Neural cell (in vitro differentiated cells): ENCODE data around the gene TRPM1. TPM values are rescaled to one million over a fixed set of nuclear protein-coding genes. Genes with fewer than 3 reads are reported as not detected.

ENCODE experiments used
- H2AFZ ChIP-seq: fragments of 200-600, 300-800 bp; sonication (generic), shearing (Covaris generic); 2 replicates; pipeline ENCODE4 v1.6.0; 2014; ENCODE audit warnings: low read depth, mild to moderate bottlenecking, antibody characterized with exemption, low read length, moderate library complexity
- H3F3A ChIP-seq: fragments of 200-600 bp; shearing (Covaris generic); 2 replicates; pipeline ENCODE4 v1.6.1; 2016; ENCODE audit warnings: mild to moderate bottlenecking, moderate library complexity, mixed read lengths, antibody characterized with exemption, low read length; ENCODE audit not compliant: insufficient read depth, poor library complexity, severe bottlenecking
- H3K27ac ChIP-seq: fragments of 200-600, 300-800 bp; sonication (generic), shearing (Covaris generic); 2 replicates; pipeline ENCODE4 v1.5.1; 2014; ENCODE audit warnings: mild to moderate bottlenecking, low read length, moderate library complexity
- H3K27me3 ChIP-seq: fragments of 300-800, 200-600 bp; sonication (generic), shearing (Covaris generic); 2 replicates; pipeline ENCODE4 v1.6.0; 2014; ENCODE audit warnings: mild to moderate bottlenecking, low read depth, low read length, moderate library complexity; ENCODE audit not compliant: insufficient read depth
- H3K36me3 ChIP-seq: fragments of 300-800, 200-600 bp; sonication (generic), shearing (Covaris generic); 2 replicates; pipeline ENCODE4 v1.5.1; 2014; ENCODE audit warnings: mild to moderate bottlenecking, antibody characterized with exemption, low read length, moderate library complexity; ENCODE audit not compliant: insufficient read depth
- H3K4me2 ChIP-seq: fragments of 300-800, 200-600 bp; sonication (generic), shearing (Covaris generic); 2 replicates; pipeline ENCODE4 v1.6.0; 2014; ENCODE audit warnings: mild to moderate bottlenecking, low read length
- H3K4me3 ChIP-seq: fragments of 300-800, 200-600 bp; sonication (generic), shearing (Covaris generic); 2 replicates; pipeline ENCODE4 v1.5.1; 2014; ENCODE audit warnings: mild to moderate bottlenecking, low read length, moderate library complexity
- H3K79me2 ChIP-seq: fragments of 200-600 bp; shearing (Covaris generic); replicated peaks from 2 replicates; pipeline ENCODE4 v1.6.0; 2014; ENCODE audit warnings: mild to moderate bottlenecking, low read length, moderate library complexity; ENCODE audit not compliant: insufficient read depth
- H3K9ac ChIP-seq: fragments of 300-800, 200-600 bp; sonication (generic), shearing (Covaris generic); 2 replicates; pipeline ENCODE4 v1.6.1; 2016; ENCODE audit warnings: mild to moderate bottlenecking, low read length, mixed read lengths
- H3K9me2 ChIP-seq: fragments of 200-600 bp; shearing (Covaris generic); 2 replicates; pipeline ENCODE4 v1.6.1; 2016; ENCODE audit warnings: mild to moderate bottlenecking, low read length, mixed read lengths; ENCODE audit not compliant: insufficient read depth
- H3K9me3 ChIP-seq: fragments of 200-600, 300-800 bp; sonication (generic), shearing (Covaris generic); 2 replicates; pipeline ENCODE4 v1.6.1; 2016; ENCODE audit warnings: mild to moderate bottlenecking, mixed run types, low read length, moderate library complexity, mixed read lengths
- H4K20me1 ChIP-seq: fragments of 200-600 bp; shearing (Covaris generic); 2 replicates; pipeline ENCODE4 v1.6.1; 2016; ENCODE audit warnings: mild to moderate bottlenecking, mixed run types; ENCODE audit not compliant: insufficient read depth
- EP300 ChIP-seq: fragments of 450-650 bp; conservative IDR thresholded peaks from 2 replicates; pipeline ENCODE4 v1.6.1; 2014; ENCODE audit warnings: antibody characterized with exemption, mild to moderate bottlenecking, moderate library complexity; ENCODE audit not compliant: poor library complexity, severe bottlenecking
- MXI1 ChIP-seq: fragments of 450-650 bp; conservative IDR thresholded peaks from 2 replicates; pipeline ENCODE4 v1.6.1; 2014; ENCODE audit warnings: antibody characterized with exemption, mild to moderate bottlenecking; ENCODE audit not compliant: poor library complexity, severe bottlenecking
- POLR2AphosphoS5 ChIP-seq: IDR thresholded peaks from 2 replicates; pipeline ENCODE4 v1.6.1; 2012
- RAD21 ChIP-seq: fragments of 450-650 bp; conservative IDR thresholded peaks from 2 replicates; pipeline ENCODE4 v1.6.1; 2014; ENCODE audit warnings: antibody characterized with exemption, mild to moderate bottlenecking, moderate library complexity
- TAF1 ChIP-seq: IDR thresholded peaks from 2 replicates; pipeline ENCODE4 v1.6.1; 2012; ENCODE audit warnings: low read depth
- polyA plus RNA-seq: library from polyadenylated mRNA; depleted of rRNA; stranded (reverse); fragments of >200 nt; gene quantifications from 2 replicates; pipeline ENCODE4 v1.2.3, GENCODE V29; 2014
- TF ChIP-seq, protein P1 (sequence below): IDR thresholded peaks from 2 replicates; pipeline ENCODE4 v1.6.1; 2012; ENCODE audit warnings: borderline replicate concordance
- TF ChIP-seq, protein P2 (sequence below): fragments of 450-650 bp; IDR thresholded peaks from 2 replicates; pipeline ENCODE4 v1.5.1; 2014; ENCODE audit warnings: antibody characterized with exemption, mild to moderate bottlenecking, moderate library complexity; ENCODE audit not compliant: poor library complexity, severe bottlenecking

The TRPM1 gene
- polyA plus RNA-seq, 1 donor from 2014 or later, result not detected

DNA sequence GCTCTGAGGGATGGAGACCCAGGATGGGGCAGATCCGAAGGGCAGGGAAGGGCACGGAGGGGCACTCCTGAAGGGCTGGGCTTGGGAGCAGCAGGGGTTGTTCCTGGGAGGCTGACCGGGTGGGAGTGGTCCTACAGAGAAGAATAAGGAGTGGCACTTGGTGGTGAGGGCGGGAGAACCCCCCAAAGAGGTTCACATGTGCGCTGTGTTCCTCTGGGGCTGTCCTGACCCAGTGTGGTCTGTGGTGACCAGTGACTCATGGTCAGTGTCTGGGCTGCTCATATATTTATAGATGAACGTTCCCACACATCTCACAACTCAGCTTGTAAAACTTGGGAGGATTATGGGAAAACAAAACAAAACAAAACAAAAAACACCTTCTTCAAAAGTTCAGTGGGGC, 10.0 kb downstream of the TRPM1 start:
- H4K20me1 ChIP-seq, result no peaks in the 10 kb centered on the region
- H3K9me3 ChIP-seq, result no peaks in the 10 kb centered on the region
- no peak overlapping the region for H3K4me2 ChIP-seq
- H2AFZ ChIP-seq, result no peak overlapping the region
- H3K27ac ChIP-seq, result no peak overlapping the region
- no peaks in the 10 kb centered on the region for H3K27me3 ChIP-seq
- H3F3A ChIP-seq, result no peaks in the 10 kb centered on the region
- H3K9ac ChIP-seq, result no peak overlapping the region
- no peaks in the 10 kb centered on the region for H3K36me3 ChIP-seq
- TF ChIP-seq, protein P1, sequence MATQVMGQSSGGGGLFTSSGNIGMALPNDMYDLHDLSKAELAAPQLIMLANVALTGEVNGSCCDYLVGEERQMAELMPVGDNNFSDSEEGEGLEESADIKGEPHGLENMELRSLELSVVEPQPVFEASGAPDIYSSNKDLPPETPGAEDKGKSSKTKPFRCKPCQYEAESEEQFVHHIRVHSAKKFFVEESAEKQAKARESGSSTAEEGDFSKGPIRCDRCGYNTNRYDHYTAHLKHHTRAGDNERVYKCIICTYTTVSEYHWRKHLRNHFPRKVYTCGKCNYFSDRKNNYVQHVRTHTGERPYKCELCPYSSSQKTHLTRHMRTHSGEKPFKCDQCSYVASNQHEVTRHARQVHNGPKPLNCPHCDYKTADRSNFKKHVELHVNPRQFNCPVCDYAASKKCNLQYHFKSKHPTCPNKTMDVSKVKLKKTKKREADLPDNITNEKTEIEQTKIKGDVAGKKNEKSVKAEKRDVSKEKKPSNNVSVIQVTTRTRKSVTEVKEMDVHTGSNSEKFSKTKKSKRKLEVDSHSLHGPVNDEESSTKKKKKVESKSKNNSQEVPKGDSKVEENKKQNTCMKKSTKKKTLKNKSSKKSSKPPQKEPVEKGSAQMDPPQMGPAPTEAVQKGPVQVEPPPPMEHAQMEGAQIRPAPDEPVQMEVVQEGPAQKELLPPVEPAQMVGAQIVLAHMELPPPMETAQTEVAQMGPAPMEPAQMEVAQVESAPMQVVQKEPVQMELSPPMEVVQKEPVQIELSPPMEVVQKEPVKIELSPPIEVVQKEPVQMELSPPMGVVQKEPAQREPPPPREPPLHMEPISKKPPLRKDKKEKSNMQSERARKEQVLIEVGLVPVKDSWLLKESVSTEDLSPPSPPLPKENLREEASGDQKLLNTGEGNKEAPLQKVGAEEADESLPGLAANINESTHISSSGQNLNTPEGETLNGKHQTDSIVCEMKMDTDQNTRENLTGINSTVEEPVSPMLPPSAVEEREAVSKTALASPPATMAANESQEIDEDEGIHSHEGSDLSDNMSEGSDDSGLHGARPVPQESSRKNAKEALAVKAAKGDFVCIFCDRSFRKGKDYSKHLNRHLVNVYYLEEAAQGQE, result no peak
- TF ChIP-seq MXI1, result no peak
- no peak for TF ChIP-seq POLR2AphosphoS5
- no peaks in the 10 kb centered on the region for H3K79me2 ChIP-seq
- no peaks in the 10 kb centered on the region for H3K9me2 ChIP-seq
- H3K4me3 ChIP-seq, result no peak overlapping the region

DNA sequence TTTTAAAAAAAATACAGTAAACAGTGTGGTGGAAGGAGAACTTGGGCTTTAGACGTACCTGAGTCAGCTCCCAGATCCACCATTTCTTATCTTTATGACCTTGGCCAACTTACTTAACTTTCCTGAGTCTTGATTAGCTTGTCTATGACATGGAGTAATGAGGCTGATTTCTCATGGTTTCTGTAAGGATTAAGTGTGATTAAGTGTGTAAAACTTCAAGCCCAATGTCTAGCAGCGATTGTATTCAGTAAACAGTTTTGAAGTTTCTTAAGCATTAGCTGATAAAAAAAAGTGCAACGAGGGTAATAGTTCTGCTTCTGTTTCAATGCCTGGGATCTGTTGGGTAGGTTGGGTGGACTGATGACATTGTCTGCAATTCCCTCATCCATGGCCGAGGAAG, 10.8 kb downstream of the TRPM1 start:
- no peaks in the 10 kb centered on the region for H3K27me3 ChIP-seq
- H3K36me3 ChIP-seq, result no peaks in the 10 kb centered on the region
- H3K9me2 ChIP-seq, result no peaks in the 10 kb centered on the region
- no peak overlapping the region for H3K4me3 ChIP-seq
- no peaks in the 10 kb centered on the region for H3F3A ChIP-seq
- no peak overlapping the region for H2AFZ ChIP-seq
- no peaks in the 10 kb centered on the region for H3K79me2 ChIP-seq
- H3K4me2 ChIP-seq, result no peak overlapping the region
- H3K27ac ChIP-seq, result no peak overlapping the region
- no peak overlapping the region for H3K9ac ChIP-seq
- TF ChIP-seq, protein P2, sequence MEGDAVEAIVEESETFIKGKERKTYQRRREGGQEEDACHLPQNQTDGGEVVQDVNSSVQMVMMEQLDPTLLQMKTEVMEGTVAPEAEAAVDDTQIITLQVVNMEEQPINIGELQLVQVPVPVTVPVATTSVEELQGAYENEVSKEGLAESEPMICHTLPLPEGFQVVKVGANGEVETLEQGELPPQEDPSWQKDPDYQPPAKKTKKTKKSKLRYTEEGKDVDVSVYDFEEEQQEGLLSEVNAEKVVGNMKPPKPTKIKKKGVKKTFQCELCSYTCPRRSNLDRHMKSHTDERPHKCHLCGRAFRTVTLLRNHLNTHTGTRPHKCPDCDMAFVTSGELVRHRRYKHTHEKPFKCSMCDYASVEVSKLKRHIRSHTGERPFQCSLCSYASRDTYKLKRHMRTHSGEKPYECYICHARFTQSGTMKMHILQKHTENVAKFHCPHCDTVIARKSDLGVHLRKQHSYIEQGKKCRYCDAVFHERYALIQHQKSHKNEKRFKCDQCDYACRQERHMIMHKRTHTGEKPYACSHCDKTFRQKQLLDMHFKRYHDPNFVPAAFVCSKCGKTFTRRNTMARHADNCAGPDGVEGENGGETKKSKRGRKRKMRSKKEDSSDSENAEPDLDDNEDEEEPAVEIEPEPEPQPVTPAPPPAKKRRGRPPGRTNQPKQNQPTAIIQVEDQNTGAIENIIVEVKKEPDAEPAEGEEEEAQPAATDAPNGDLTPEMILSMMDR, result no peak
- no peak for TF ChIP-seq TAF1
- TF ChIP-seq EP300, result no peak
- H3K9me3 ChIP-seq, result no peaks in the 10 kb centered on the region
- no peaks in the 10 kb centered on the region for H4K20me1 ChIP-seq

DNA sequence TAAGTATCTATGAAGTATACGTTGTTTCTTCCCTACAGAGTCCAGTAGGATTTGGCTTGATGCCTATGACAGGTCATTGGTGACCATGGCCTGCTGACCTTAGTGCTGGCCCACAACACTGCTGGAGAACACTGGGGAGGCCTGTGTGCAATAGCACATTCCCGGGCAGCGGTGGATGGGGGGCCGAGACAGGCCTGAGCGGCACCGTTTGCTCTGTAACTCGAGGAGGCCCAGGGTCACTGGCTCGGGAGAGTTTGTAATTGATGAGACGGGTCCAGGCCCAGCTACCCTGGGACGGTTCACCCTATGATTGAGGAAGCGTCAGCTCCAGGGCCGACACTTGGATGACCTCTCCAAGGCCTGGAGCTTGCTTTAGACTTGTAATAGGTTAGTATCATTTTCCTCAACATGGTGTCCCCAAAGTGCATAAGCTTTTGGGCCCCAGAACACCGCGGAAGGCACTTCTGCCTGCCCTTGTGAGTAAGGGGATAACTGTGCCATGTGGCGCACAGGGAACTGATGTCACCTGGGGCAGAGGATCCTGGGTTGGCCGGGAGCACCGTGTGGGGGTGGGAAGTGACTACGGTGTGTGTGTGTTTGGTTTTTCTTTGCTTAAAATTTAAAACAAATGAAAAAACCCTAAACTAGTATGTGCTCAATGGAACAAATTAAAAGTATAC, 12.0 kb downstream of the TRPM1 start:
- no peaks in the 10 kb centered on the region for H3K79me2 ChIP-seq
- TF ChIP-seq RAD21 (no peak), TAF1 (no peak)
- no peak overlapping the region for H2AFZ ChIP-seq
- no peaks in the 10 kb centered on the region for H3F3A ChIP-seq
- no peak overlapping the region for H3K27ac ChIP-seq
- H3K4me2 ChIP-seq, result no peak overlapping the region
- H3K36me3 ChIP-seq, result no peaks in the 10 kb centered on the region
- no peaks in the 10 kb centered on the region for H4K20me1 ChIP-seq
- no peak overlapping the region for H3K9ac ChIP-seq
- H3K9me2 ChIP-seq, result no peaks in the 10 kb centered on the region
- no peaks in the 10 kb centered on the region for H3K27me3 ChIP-seq
- H3K9me3 ChIP-seq, result no peaks in the 10 kb centered on the region
- no peak overlapping the region for H3K4me3 ChIP-seq
